NOMO-1 treated with dmso at 0.1 percent for 144 hours (cell line): ENCODE data around the gene PFKFB1.

Source experiments
- DNase-seq: peaks from one replicate; lab custom pipeline; 2025; ENCODE audit not compliant: unreplicated experiment; lab: John Stamatoyannopoulos, UW

Gene PFKFB1

GRCh38 chrX:54928876-54929275 is 65.1 kb downstream of the PFKFB1 start:
- DNase-seq = no peak

DNA sequence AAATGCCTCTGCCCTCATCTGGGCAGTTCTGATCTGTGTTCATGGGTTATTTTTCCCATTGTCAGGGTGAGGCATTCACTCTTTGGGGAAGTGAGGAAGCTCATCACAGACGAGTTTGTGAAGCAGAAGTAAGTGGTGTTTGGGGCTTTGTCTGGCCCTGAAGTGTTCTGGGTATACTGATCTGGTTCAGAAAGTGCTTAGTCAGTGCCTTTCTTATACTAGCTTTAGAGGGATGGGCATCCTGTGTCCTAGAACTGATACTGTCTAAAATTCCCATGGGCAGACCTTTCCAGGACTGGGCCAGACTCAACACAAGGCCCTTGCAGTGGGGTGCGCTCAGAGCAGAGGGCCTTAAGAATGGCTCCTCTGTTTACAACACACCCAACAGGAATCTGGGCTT is 67.0 kb downstream of the PFKFB1 start:
- DNase-seq = no peak

GRCh38 chrX:54923376-54923775 is 70.6 kb downstream of the PFKFB1 start:
- DNase-seq = no peak

DNA sequence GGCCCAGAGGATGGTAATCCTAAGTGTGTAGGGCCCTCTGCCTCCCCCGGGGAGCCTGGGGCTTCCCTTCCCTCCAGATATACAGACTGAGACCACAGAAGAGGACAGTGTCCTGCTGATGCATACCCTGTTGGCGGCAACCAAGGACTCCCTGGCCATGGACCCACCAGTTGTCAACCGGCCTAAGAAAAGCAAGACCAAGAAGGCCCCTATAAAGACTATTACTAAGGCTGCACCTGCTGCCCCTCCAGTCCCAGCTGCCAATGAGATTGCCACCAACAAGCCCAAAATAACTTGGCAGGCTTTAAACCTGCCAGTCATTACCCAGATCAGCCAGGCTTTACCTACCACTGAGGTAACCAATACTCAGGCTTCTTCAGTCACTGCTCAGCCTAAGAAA is 71.4 kb downstream of the PFKFB1 start:
- DNase-seq = no peak

GRCh38 chrX:54921427-54922021 is 72.5 kb downstream of the PFKFB1 start:
- DNase-seq = no peak

- no peak for DNase-seq
These were observed 73.2 kb downstream of the PFKFB1 start, which contains the start of gene TRO for GRCh38 chrX:54920610-54921426. TRO (plus strand) TSS chrX:54920824; CDS start chrX:54922247, 1,423 bp downstream.

DNA sequence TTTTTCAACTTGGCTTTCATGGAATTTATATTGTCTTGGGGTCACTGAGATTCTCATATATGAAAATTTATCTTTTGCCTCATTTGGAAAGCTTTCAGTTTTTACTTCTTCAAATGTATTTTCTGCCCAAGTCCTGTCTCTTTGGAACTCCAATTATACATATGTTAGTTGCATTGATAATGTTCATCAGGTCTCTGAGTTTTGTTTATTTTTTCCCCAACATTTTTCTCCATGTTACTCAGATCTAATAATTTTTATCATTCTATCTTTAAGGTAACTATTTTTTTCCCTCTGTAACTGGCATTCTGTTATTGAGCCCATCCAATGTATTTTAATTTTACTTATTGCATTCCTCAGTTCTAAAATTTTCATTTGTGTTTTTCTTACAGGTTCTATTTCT is 84.0 kb downstream of the PFKFB1 start:
- DNase-seq = no peak

- DNase-seq = no peak
These were observed 99.8 kb downstream of the PFKFB1 start for GRCh38 chrX:54894159-54894558.

DNA sequence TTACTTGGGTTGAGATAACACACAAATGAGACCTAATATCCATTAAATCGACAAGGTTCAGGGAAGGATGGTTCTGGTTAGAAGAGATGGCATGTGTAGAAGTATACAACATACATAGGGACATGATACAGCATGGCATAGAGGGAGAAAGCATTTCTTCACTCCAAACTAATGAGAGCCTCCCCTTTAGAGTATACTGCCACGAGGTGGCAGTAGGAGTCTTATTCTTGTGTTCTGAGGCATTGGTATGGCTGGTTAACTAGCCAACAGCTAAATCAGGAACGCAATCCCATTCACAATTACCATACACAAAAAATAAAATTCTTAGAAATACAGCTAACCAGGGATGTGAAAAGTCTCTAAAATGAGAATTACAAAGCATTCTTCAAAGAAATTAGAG is 102.4 kb downstream of the PFKFB1 start:
- DNase-seq = no peak

DNA sequence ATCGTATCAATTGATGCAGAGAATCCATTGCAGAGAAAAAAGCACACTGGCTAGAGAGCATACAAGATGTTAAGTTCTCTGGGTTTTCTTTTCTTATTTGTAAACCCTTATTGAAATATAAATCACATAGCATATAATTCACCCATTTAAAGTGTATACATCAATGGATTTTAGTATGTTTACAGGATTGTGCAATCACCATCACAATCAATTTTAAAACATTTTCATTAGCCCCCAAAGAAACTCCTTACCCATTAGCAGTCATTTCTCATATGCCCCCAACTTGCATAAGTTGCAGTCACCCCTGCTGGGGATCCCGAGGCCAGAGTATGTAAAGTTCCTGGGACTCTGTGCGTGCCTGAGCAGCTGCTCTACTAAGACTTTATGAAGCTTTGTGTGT is 108.2 kb downstream of the PFKFB1 start:
- no peak for DNase-seq
